H1 (cell line): ENCODE results near the gene CCDC91.
"Not testable (repeated sequence)": the region's sequence is repeated elsewhere in the genome, so short reads cannot be mapped to it uniquely, and the experiment has no call there.

ENCODE experiments used
- BACH1 ChIP-seq: IDR thresholded peaks from 2 replicates; pipeline ENCODE4 v1.6.1; 2012; ENCODE audit warnings: low read length, improper control_type of control experiment
- CHD2 ChIP-seq: IDR thresholded peaks from 2 replicates; pipeline ENCODE4 v1.6.1; 2012; ENCODE audit warnings: low read length, improper control_type of control experiment
- GABPA ChIP-seq: IDR thresholded peaks from 2 replicates; pipeline ENCODE4 v1.6.1; 2011; ENCODE audit warnings: mild to moderate bottlenecking, low read length, moderate library complexity, borderline replicate concordance; ENCODE audit not compliant: insufficient read depth
- MAFK ChIP-seq: IDR thresholded peaks from 2 replicates; pipeline ENCODE4 v1.6.1; 2012; ENCODE audit warnings: low read depth, mild to moderate bottlenecking, improper control_type of control experiment, low read length
- MAX ChIP-seq: IDR thresholded peaks from 2 replicates; pipeline ENCODE4 v1.6.1; 2012; ENCODE audit warnings: inconsistent platforms
- PHF8 ChIP-seq: fragments of 200-600 bp; sonication (generic); conservative IDR thresholded peaks from 2 replicates; pipeline ENCODE4 v1.7.1; 2012; ENCODE audit warnings: low read depth, mild to moderate bottlenecking, inconsistent platforms, low read length, moderate library complexity
- YY1 ChIP-seq: IDR thresholded peaks from 2 replicates; pipeline ENCODE4 v1.6.1; 2011; ENCODE audit warnings: low read depth, mild to moderate bottlenecking, low read length
- TF ChIP-seq, protein P1 (sequence below), 3 experiments: IDR thresholded peaks; 1 replicate in 2 of 3; 2 replicates in 1 of 3; pipeline versions ENCODE4 v1.5.1 to v1.6.1; 2011; ENCODE audit warnings: low read length in 3 of 3, mild to moderate bottlenecking in 3 of 3, inconsistent platforms in 2 of 3, low read depth in 1 of 3, moderate library complexity in 1 of 3; ENCODE audit not compliant: insufficient read depth in 1 of 3; ENCODE audit errors: control extremely low read depth in 1 of 3

DNA sequence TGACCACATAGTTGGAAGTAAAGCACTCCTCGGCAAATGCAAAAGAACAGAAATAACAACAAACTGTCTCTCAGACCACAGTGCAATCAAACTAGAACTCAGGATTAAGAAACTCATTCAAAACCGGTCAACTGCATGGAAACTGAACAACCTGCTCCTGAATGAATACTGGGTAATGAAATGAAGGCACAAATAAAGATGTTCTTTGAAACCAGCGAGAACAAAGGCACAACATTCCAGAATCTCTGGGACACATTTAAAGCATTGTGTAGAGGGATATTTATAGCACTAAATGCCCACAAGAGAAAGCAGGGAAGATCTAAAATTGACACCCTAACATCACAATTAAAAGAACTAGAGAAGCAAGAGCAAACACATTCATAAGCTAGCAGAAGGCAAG lies 285.9 kb downstream of the CCDC91 start:
- TF ChIP-seq MAX, MAFK, GABPA, YY1, PHF8, BACH1, CHD2: not testable (repeated sequence)
- TF ChIP-seq, protein P1, sequence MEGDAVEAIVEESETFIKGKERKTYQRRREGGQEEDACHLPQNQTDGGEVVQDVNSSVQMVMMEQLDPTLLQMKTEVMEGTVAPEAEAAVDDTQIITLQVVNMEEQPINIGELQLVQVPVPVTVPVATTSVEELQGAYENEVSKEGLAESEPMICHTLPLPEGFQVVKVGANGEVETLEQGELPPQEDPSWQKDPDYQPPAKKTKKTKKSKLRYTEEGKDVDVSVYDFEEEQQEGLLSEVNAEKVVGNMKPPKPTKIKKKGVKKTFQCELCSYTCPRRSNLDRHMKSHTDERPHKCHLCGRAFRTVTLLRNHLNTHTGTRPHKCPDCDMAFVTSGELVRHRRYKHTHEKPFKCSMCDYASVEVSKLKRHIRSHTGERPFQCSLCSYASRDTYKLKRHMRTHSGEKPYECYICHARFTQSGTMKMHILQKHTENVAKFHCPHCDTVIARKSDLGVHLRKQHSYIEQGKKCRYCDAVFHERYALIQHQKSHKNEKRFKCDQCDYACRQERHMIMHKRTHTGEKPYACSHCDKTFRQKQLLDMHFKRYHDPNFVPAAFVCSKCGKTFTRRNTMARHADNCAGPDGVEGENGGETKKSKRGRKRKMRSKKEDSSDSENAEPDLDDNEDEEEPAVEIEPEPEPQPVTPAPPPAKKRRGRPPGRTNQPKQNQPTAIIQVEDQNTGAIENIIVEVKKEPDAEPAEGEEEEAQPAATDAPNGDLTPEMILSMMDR (IDR thresholded peaks at IDR 0.05; ENCODE audit: control extremely low read depth in 1 of 3, insufficient read depth in 1 of 3, low read depth in 1 of 3, low read length in 3 of 3), result not testable (repeated sequence)
